Prostate gland (tissue), 2 donors: ENCODE results near the gene PAPLN. TPM values are rescaled to one million over a fixed set of nuclear protein-coding genes. Genes with fewer than 3 reads are reported as not detected.
"Not testable (repeated sequence)": the region's sequence is repeated elsewhere in the genome, so short reads cannot be mapped to it uniquely, and the experiment has no call there.

ENCODE experiments used
- DNase-seq: peaks from one replicate; pipeline ENCODE4 v3.0.0-alpha.2; 2019; ENCODE audit warnings: low spot score
- H3K27ac ChIP-seq, 2 donors: fragments of 200-600 bp; sonication (generic); 2 replicates each; pipeline ENCODE4 v1.5.1; 2017 to 2019
- H3K27me3 ChIP-seq: fragments of 200-600 bp; sonication (generic); replicated peaks from 2 replicates; pipeline ENCODE4 v1.5.1; 2019; ENCODE audit not compliant: insufficient read depth
- H3K36me3 ChIP-seq, 2 donors: fragments of 200-600 bp; sonication (generic); 1 replicate in 1 of 2; 2 replicates in 1 of 2; pipeline versions ENCODE4 v1.5.1 to v1.8.1; 2017 to 2019
- H3K4me1 ChIP-seq: fragments of 200-600 bp; sonication (generic); replicated peaks from 2 replicates; pipeline ENCODE4 v1.5.1; 2019
- H3K4me3 ChIP-seq, 2 donors: fragments of 200-600 bp; sonication (generic); 2 replicates each; pipeline ENCODE4 v1.5.1; 2017 to 2019
- H3K9me3 ChIP-seq: fragments of 200-600 bp; sonication (generic); 2 replicates; pipeline ENCODE4 v1.5.1; 2017
- CTCF ChIP-seq, 4 experiments: fragments of 200-600 bp in 2 of 4; fragments of 450-650 bp in 2 of 4; sonication (generic) in 2 of 4; IDR thresholded peaks; 1 replicate in 3 of 4; 2 replicates in 1 of 4; pipeline ENCODE4 v1.5.1; 2016 to 2019; ENCODE audit warnings: antibody characterized with exemption in 4 of 4, mild to moderate bottlenecking in 2 of 4, moderate library complexity in 2 of 4
- POLR2A ChIP-seq: fragments of 450-650 bp; IDR thresholded peaks from one replicate; pipeline ENCODE4 v1.6.1; 2016; ENCODE audit warnings: antibody characterized with exemption, mild to moderate bottlenecking
- POLR2AphosphoS5 ChIP-seq: sonication (generic); formaldehyde crosslinking; IDR thresholded peaks from one replicate; pipeline ENCODE4 v1.6.1; 2017; ENCODE audit warnings: antibody characterized with exemption
- WGBS: methylation state at CpG from one replicate; pipeline ENCODE4 v1.1.5; 2018; 5-methylcytosine and 5-hydroxymethylcytosine counted together
- intact Hi-C: fragments of 100-400 bp; cut with DNase I; formaldehyde crosslinking; loops from one replicate; pipeline ENCODE4 v1.14.2; 2022
- total RNA-seq, 2 donors: library from RNA; depleted of rRNA; stranded (reverse); fragments of >200 nt; gene quantifications; one replicate each; pipeline ENCODE4 v1.1.0, GENCODE V29; 2016

The PAPLN gene
- total RNA-seq, 2 donors from 2014 or later = 10.7 to 33.1 TPM

GRCh38 chr14:73295198-73295796 lies 58.0 kb downstream of the PAPLN start:
- 93% methylated on average over 1 of the region's 1 CpG for WGBS
- Histone ChIP-seq H3K9me3 (no peaks in the 10 kb centered on the region), H3K4me1 (no peaks in the 10 kb centered on the region), H3K27me3 (no peaks in the 10 kb centered on the region), H3K27ac (no peak overlapping the region), H3K36me3 (no peaks in the 10 kb centered on the region), H3K4me3 (no peak overlapping the region)
- intact Hi-C loops = no loop called here
- TF ChIP-seq CTCF (IDR thresholded peaks at IDR 0.05) (peak; percentile 46 to 75 (median 66)), POLR2AphosphoS5 (no peak), POLR2A (no peak)
- peak; percentile 13 for DNase-seq

GRCh38 chr14:73305499-73305898 lies 68.2 kb downstream of the PAPLN start:
- intact Hi-C loops = no loop called here
- Histone ChIP-seq H3K27me3 (no peaks in the 10 kb centered on the region), H3K36me3 (no peaks in the 10 kb centered on the region), H3K27ac (no peak overlapping the region), H3K4me1 (no peaks in the 10 kb centered on the region), H3K4me3 (no peak overlapping the region), H3K9me3 (no peaks in the 10 kb centered on the region)
- TF ChIP-seq POLR2AphosphoS5 (no peak), POLR2A (no peak), CTCF (IDR thresholded peaks at IDR 0.05) (no peak)
- 61% methylated on average over 3 of the region's 3 CpGs for WGBS
- DNase-seq = no peak

- no peak for DNase-seq
- Histone ChIP-seq H3K4me3 (no peak overlapping the region), H3K27me3 (no peaks in the 10 kb centered on the region), H3K4me1 (no peaks in the 10 kb centered on the region), H3K36me3 (no peaks in the 10 kb centered on the region), H3K9me3 (no peaks in the 10 kb centered on the region), H3K27ac (no peak overlapping the region)
- intact Hi-C loops = no loop called here
- TF ChIP-seq POLR2AphosphoS5 (no peak), POLR2A (no peak), CTCF (IDR thresholded peaks at IDR 0.05) (no peak)
- WGBS = 95% methylated on average over 3 of the region's 3 CpGs
These were observed 70.0 kb downstream of the PAPLN start for GRCh38 chr14:73307261-73307660.

GRCh38 chr14:73309207-73309606 lies 71.9 kb downstream of the PAPLN start:
- H3K27me3 ChIP-seq, H3K27ac ChIP-seq, H3K4me3 ChIP-seq, DNase-seq, H3K9me3 ChIP-seq, intact Hi-C loops, H3K4me1 ChIP-seq, H3K36me3 ChIP-seq: not testable (repeated sequence)
- WGBS = 95% methylated on average over 1 of the region's 1 CpG

DNA sequence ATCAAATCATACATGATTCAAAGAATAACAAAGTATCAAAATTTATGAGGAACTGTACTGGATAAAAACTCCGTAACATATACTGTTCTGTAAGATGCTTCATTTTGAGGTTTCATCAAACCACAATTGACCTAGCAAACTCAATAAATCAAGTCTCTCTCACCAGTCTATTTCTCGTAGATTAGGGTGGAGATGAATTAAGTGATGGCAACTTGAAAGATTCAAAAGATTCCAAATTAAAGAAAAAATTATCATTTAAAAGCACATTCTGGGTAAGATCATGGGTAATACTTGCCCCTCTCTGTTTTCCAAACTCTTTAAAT lies 74.4 kb downstream of the PAPLN start:
- Histone ChIP-seq H3K27me3 (no peaks in the 10 kb centered on the region), H3K9me3 (no peaks in the 10 kb centered on the region), H3K4me3 (no peak overlapping the region), H3K36me3 (no peaks in the 10 kb centered on the region), H3K27ac (no peak overlapping the region), H3K4me1 (no peaks in the 10 kb centered on the region)
- WGBS = 67% methylated on average over 2 of the region's 2 CpGs
- no peak for DNase-seq
- TF ChIP-seq POLR2AphosphoS5 (no peak), CTCF (IDR thresholded peaks at IDR 0.05) (no peak)
- intact Hi-C loops = no loop called here
